Activated T-cell treated with anti-CD3 and anti-CD28 coated beads, Interleukin-2, amount 50 U/mL, for 48 hours (primary cell): Measurements from ENCODE around the gene CRYBG1.

Source experiments
- DNase-seq, 2 experiments: peaks; one replicate each; pipeline ENCODE4 v3.0.0-alpha.2; 2020

CRYBG1 gene

GRCh38 chr6:106425382-106425781, 64.9 kb downstream of the CRYBG1 start:
- no peak for DNase-seq

- no peak for DNase-seq
Observed at GRCh38 chr6:106426250-106426970, 65.9 kb downstream of the CRYBG1 start.

- DNase-seq = no peak
Observed at GRCh38 chr6:106430466-106430865, 69.9 kb downstream of the CRYBG1 start.

- no peak for DNase-seq
Observed at GRCh38 chr6:106431405-106431804, 70.9 kb downstream of the CRYBG1 start.

GRCh38 chr6:106431972-106432371, 71.5 kb downstream of the CRYBG1 start:
- DNase-seq = no peak

- DNase-seq = no peak
Observed at GRCh38 chr6:106434530-106434929, 74.0 kb downstream of the CRYBG1 start.

- no peak for DNase-seq
Observed at GRCh38 chr6:106439459-106439858, 78.9 kb downstream of the CRYBG1 start.

GRCh38 chr6:106440546-106440945, 80.0 kb downstream of the CRYBG1 start:
- DNase-seq = no peak

GRCh38 chr6:106442395-106442794, 81.9 kb downstream of the CRYBG1 start:
- no peak for DNase-seq

- DNase-seq = no peak
Observed at GRCh38 chr6:106444777-106445507, 84.4 kb downstream of the CRYBG1 start.

- no peak for DNase-seq
Observed at GRCh38 chr6:106445508-106445878, 85.0 kb downstream of the CRYBG1 start.

GRCh38 chr6:106446287-106446885, 85.9 kb downstream of the CRYBG1 start:
- DNase-seq = no peak

GRCh38 chr6:106446983-106447382, 86.5 kb downstream of the CRYBG1 start:
- no peak for DNase-seq

- DNase-seq = peak; percentile 40 to 43
Observed at GRCh38 chr6:106448000-106448426, 87.5 kb downstream of the CRYBG1 start.

GRCh38 chr6:106450653-106451052, 90.1 kb downstream of the CRYBG1 start:
- DNase-seq = no peak

GRCh38 chr6:106451439-106451838, 90.9 kb downstream of the CRYBG1 start:
- DNase-seq = no peak

GRCh38 chr6:106452628-106453027, 92.1 kb downstream of the CRYBG1 start:
- no peak for DNase-seq

GRCh38 chr6:106453756-106454367, 93.3 kb downstream of the CRYBG1 start:
- no peak for DNase-seq

GRCh38 chr6:106456756-106457155, 96.2 kb downstream of the CRYBG1 start:
- no peak for DNase-seq

- no peak for DNase-seq
Observed at GRCh38 chr6:106458021-106458986, 97.8 kb downstream of the CRYBG1 start.

GRCh38 chr6:106460481-106460880, 100.0 kb downstream of the CRYBG1 start:
- DNase-seq = no peak

- DNase-seq = no peak
Observed at GRCh38 chr6:106461084-106461483, 100.6 kb downstream of the CRYBG1 start.
